Measurements from ENCODE around the gene NKX2-4. TPM values are rescaled to one million over a fixed set of nuclear protein-coding genes. Genes with fewer than 3 reads are reported as not detected.

The NKX2-4 gene
- polyA plus RNA-seq, 3 donors, result not detected

DNA sequence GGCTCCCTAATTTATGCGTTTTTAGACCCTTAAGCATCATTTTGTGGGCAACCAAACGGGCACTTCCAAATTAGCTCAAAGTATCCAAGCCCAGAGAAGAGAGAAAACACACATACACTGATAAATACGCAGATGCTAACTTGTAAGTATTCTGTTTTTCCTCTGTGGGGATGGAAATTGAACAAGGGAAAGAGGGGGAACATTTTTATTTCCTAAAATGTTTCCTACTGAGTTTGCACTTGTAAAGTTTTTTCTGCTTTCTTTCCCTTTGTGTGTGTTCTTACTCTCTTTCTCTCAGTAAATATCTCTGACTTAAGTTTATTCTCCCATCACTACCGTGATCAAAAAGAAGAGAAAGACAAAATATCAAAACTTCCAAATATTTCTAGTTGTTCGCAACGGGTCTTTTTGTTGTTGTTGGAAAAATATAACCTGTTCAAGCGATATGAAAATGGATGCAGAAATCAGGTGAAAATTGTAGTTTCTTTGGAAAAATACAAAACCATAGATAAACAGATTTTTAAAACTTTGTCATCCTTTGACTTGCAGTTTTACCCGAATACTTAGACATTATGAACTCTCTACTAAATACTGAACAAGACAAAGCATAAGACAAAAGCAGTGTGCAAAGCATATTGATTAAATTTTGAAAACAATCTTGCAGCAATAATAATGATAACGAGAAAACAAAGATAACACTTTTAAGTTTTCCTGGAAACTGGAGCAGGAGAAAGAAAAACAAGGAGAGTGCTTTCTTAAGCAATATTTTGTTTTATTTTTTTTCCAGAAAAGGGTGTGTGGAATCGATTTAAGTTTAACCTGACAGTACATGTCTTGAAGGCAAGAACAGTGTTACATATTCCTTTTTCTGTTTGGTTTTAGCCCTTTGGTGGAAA lies 1.0 kb upstream of the NKX2-4 start:
- Histone ChIP-seq H3K9me3 (replicated peaks in 1 of 2; ENCODE audit: control insufficient read depth in 1 of 2, insufficient read depth in 1 of 2, low read length in 2 of 2) (peaks cover 0 to 13% of the 10 kb centered on the region in 2 donors), H3K36me3 (replicated peaks in 1 of 2; ENCODE audit: control insufficient read depth in 1 of 2, insufficient read depth in 2 of 2, low read length in 2 of 2) (no peaks in the 10 kb centered on the region), H3K4me3 (replicated peaks in 1 of 3; ENCODE audit: low read depth in 2 of 3, low read length in 3 of 3) (no peak overlapping the region), H3K4me1 (ENCODE audit: control insufficient read depth in 1 of 2, insufficient read depth in 2 of 2, low read length in 2 of 2) (peaks cover 0 to 13% of the 10 kb centered on the region in 2 donors), H3K79me2 (ENCODE audit: insufficient read depth, low read length) (no peaks in the 10 kb centered on the region), H3K27me3 (ENCODE audit: control insufficient read depth in 2 of 2, insufficient read depth in 2 of 2, low read length in 2 of 2) (peaks cover 81 to 87% of the 10 kb centered on the region in 2 donors), H2AFZ (ENCODE audit: insufficient read depth, low read depth, low read length, poor library complexity, severe bottlenecking) (no peak overlapping the region), H3K9ac (ENCODE audit: insufficient read depth, low read length, poor library complexity, severe bottlenecking) (no peak overlapping the region), H3K4me2 (replicated peaks; ENCODE audit: extremely low read depth, low read length, poor library complexity, severe bottlenecking) (no peak overlapping the region), H3K27ac (ENCODE audit: low read depth in 1 of 2, low read length in 2 of 2) (no peak overlapping the region), H4K20me1 (ENCODE audit: insufficient read depth, low read length) (no peaks in the 10 kb centered on the region)
- Mint-ChIP-seq H3K27ac (no peak overlapping the region), H3K4me1 (peaks cover 12% of the 10 kb centered on the region), H3K36me3 (peaks cover 0 to 2% of the 10 kb centered on the region in 2 donors), H3K9me3 (peaks cover 0 to 11% (median 7%) of the 10 kb centered on the region in 7 donors), H3K4me3 (peak overlapping the region in 1 of 2 donors; percentile 78), H3K27me3 (ENCODE audit: low read depth in 3 of 3) (peaks cover 72 to 86% (median 75%) of the 10 kb centered on the region in 3 donors)
- TF ChIP-seq, protein P1, sequence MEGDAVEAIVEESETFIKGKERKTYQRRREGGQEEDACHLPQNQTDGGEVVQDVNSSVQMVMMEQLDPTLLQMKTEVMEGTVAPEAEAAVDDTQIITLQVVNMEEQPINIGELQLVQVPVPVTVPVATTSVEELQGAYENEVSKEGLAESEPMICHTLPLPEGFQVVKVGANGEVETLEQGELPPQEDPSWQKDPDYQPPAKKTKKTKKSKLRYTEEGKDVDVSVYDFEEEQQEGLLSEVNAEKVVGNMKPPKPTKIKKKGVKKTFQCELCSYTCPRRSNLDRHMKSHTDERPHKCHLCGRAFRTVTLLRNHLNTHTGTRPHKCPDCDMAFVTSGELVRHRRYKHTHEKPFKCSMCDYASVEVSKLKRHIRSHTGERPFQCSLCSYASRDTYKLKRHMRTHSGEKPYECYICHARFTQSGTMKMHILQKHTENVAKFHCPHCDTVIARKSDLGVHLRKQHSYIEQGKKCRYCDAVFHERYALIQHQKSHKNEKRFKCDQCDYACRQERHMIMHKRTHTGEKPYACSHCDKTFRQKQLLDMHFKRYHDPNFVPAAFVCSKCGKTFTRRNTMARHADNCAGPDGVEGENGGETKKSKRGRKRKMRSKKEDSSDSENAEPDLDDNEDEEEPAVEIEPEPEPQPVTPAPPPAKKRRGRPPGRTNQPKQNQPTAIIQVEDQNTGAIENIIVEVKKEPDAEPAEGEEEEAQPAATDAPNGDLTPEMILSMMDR (IDR thresholded peaks at IDR 0.05), result no peak
- intact Hi-C loops (cut with micrococcal nuclease), result loop anchor here in 1 of 2 donors (10.0 kb wide), 1 partner anchor 106 kb away; no protein-coding TSS in a partner anchor
- 27% methylated on average over 2 of the region's 10 CpGs for WGBS (ENCODE audit: insufficient coverage)
- DNase-seq, result no peak

DNA sequence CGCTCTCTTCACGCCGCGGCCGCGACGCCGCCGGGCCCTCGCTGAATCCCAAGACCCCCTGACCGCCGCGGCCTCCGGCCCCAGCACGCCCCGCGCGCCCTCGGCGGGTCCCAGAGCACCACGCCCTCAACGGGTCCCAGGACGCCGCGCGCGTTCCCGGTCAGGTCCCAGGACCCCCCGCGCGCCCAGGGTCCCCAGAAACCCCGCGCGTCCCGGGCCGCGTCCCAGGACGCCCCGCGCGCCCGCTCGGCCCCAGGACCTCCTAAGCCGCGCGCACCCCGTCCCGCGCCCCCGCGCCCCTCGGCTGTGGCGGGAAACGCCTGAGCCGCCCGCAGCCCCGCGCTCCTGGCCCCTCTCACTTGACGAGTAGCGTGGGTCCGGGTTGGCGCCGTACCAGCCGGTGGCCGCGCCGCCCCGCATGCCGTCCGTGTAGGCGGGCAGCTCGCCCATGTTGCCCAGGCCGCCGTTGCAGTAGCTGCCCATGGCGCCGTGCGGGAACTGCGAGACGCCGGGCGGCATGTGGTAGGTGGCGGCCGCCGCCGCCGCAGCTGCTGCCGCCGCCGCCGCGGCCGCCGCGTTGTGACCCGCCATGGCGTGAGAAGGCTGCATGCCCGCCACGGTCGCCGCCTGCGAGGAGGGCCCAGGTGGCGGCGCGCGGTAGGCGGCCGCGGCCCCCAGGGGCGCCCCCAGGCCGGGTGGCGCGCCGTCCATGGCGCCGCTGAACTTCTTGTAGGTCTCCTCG lies 556 bp downstream of the NKX2-4 start:
- peaks cover 5% of the 10 kb centered on the region for H4K20me1 ChIP-seq (ENCODE audit: insufficient read depth, low read length)
- H2AFZ ChIP-seq (ENCODE audit: insufficient read depth, low read depth, low read length, poor library complexity, severe bottlenecking), result peak overlapping the region; percentile 15
- intact Hi-C loops (cut with micrococcal nuclease), result loop anchor here in 1 of 2 donors (10.0 kb wide), 1 partner anchor 108 kb away; no protein-coding TSS in a partner anchor
- TF ChIP-seq, protein P1 (IDR thresholded peaks at IDR 0.05), result no peak
- no peak overlapping the region for H3K27ac ChIP-seq (ENCODE audit: low read depth in 1 of 2, low read length in 2 of 2)
- H3K4me1 ChIP-seq (ENCODE audit: control insufficient read depth in 1 of 2, insufficient read depth in 2 of 2, low read length in 2 of 2), result peaks cover 0 to 13% of the 10 kb centered on the region in 2 donors
- peaks cover 0 to 15% of the 10 kb centered on the region in 2 donors for H3K9me3 ChIP-seq (replicated peaks in 1 of 2; ENCODE audit: control insufficient read depth in 1 of 2, insufficient read depth in 1 of 2, low read length in 2 of 2)
- peak in 1 of 3 donors; percentile 15 for DNase-seq
- WGBS (ENCODE audit: insufficient coverage), result 4% methylated on average over 116 of the region's 116 CpGs
- Mint-ChIP-seq H3K4me3 (no peak overlapping the region), H3K27ac (no peak overlapping the region), H3K27me3 (ENCODE audit: low read depth in 3 of 3) (peaks cover 80 to 90% (median 82%) of the 10 kb centered on the region in 3 donors), H3K36me3 (peaks cover 0 to 5% of the 10 kb centered on the region in 2 donors), H3K9me3 (peaks cover 0 to 14% (median 7%) of the 10 kb centered on the region in 7 donors), H3K4me1 (peaks cover 26% of the 10 kb centered on the region)
- H3K9ac ChIP-seq (ENCODE audit: insufficient read depth, low read length, poor library complexity, severe bottlenecking), result no peak overlapping the region
- no peak overlapping the region for H3K4me3 ChIP-seq (replicated peaks in 1 of 3; ENCODE audit: low read depth in 2 of 3, low read length in 3 of 3)
- H3K36me3 ChIP-seq (replicated peaks in 1 of 2; ENCODE audit: control insufficient read depth in 1 of 2, insufficient read depth in 2 of 2, low read length in 2 of 2), result no peaks in the 10 kb centered on the region
- peak overlapping the region; percentile 37 for H3K4me2 ChIP-seq (replicated peaks; ENCODE audit: extremely low read depth, low read length, poor library complexity, severe bottlenecking)
- H3K79me2 ChIP-seq (ENCODE audit: insufficient read depth, low read length), result no peaks in the 10 kb centered on the region
- H3K27me3 ChIP-seq (ENCODE audit: control insufficient read depth in 2 of 2, insufficient read depth in 2 of 2, low read length in 2 of 2), result peaks cover 85 to 89% of the 10 kb centered on the region in 2 donors

Data from CD14-positive monocyte (primary cell).